Astrocyte of the hippocampus (primary cell): ENCODE data around the gene LRRN2.
A peak's percentile ranks its signal among the peaks of the same experiment; 100 is the strongest.
"Not testable (repeated sequence)": the region's sequence is repeated elsewhere in the genome, so short reads cannot be mapped to it uniquely, and the experiment has no call there.

Experiments used
- DNase-seq: peaks from one replicate; pipeline ENCODE4 v3.0.0; 2011; ENCODE audit warnings: low read depth, low spot score

LRRN2 gene

GRCh38 chr1:204630132-204630905 lies 55.2 kb downstream of the LRRN2 start:
- no peak for DNase-seq

GRCh38 chr1:204629459-204629858 lies 56.1 kb downstream of the LRRN2 start:
- not testable (repeated sequence) for DNase-seq

GRCh38 chr1:204628868-204629267 lies 56.7 kb downstream of the LRRN2 start:
- DNase-seq: no peak

- DNase-seq: no peak
These were observed 58.1 kb downstream of the LRRN2 start for GRCh38 chr1:204627436-204627835.

GRCh38 chr1:204626381-204626780 lies 59.2 kb downstream of the LRRN2 start:
- no peak for DNase-seq

GRCh38 chr1:204624631-204625216 lies 60.8 kb downstream of the LRRN2 start:
- no peak for DNase-seq

- no peak for DNase-seq
These were observed 61.6 kb downstream of the LRRN2 start for GRCh38 chr1:204623894-204624361.

- peak; percentile 26 for DNase-seq
These were observed 62.1 kb downstream of the LRRN2 start for GRCh38 chr1:204623365-204623893.

- DNase-seq: no peak
These were observed 63.5 kb downstream of the LRRN2 start for GRCh38 chr1:204621996-204622395.

- DNase-seq: peak; percentile 20
These were observed 64.1 kb downstream of the LRRN2 start for GRCh38 chr1:204621396-204621795.

GRCh38 chr1:204619721-204620120 lies 65.8 kb downstream of the LRRN2 start:
- no peak for DNase-seq

GRCh38 chr1:204618148-204618760 lies 67.3 kb downstream of the LRRN2 start:
- no peak for DNase-seq

GRCh38 chr1:204617256-204618147 lies 68.0 kb downstream of the LRRN2 start:
- DNase-seq: no peak

- no peak for DNase-seq
These were observed 68.9 kb downstream of the LRRN2 start for GRCh38 chr1:204616641-204617040.

GRCh38 chr1:204615881-204616280 lies 69.7 kb downstream of the LRRN2 start:
- no peak for DNase-seq

- DNase-seq: no peak
These were observed 71.9 kb downstream of the LRRN2 start for GRCh38 chr1:204613636-204614035.

- DNase-seq: no peak
These were observed 73.2 kb downstream of the LRRN2 start for GRCh38 chr1:204612326-204612725.

- no peak for DNase-seq
These were observed 74.5 kb downstream of the LRRN2 start for GRCh38 chr1:204611036-204611435.

- DNase-seq: no peak
These were observed 77.6 kb downstream of the LRRN2 start for GRCh38 chr1:204607910-204608309.

GRCh38 chr1:204605791-204606190 lies 79.7 kb downstream of the LRRN2 start:
- DNase-seq: no peak

GRCh38 chr1:204602871-204603542 lies 82.5 kb downstream of the LRRN2 start:
- no peak for DNase-seq
